ENCODE measurements around the gene PRSS36. TPM values are rescaled to one million over a fixed set of nuclear protein-coding genes. Genes with fewer than 3 reads are reported as not detected.
"Not testable (repeated sequence)": the region's sequence is repeated elsewhere in the genome, so short reads cannot be mapped to it uniquely, and the experiment has no call there.

The PRSS36 gene
- total RNA-seq, 1 experiment from 2014 or later = not detected

- Histone ChIP-seq H3K4me3 (ENCODE audit: low read length) (peak within 1 kb of the TSS; percentile 91), H3K36me3 (ENCODE audit: insufficient read depth, low read length) (peaks cover 37% of the 10 kb centered on the region), H3K9me3 (ENCODE audit: low read length) (no peaks in the 10 kb centered on the region), H3K9ac (ENCODE audit: low read length) (peak within 1 kb of the TSS; percentile 99), H4K20me1 (ENCODE audit: insufficient read depth, low read depth, low read length) (peaks cover 36% of the 10 kb centered on the region), H2AFZ (ENCODE audit: low read length) (peak within 1 kb of the TSS; percentile 93), H3K4me2 (ENCODE audit: low read depth, low read length, poor library complexity, severe bottlenecking) (peak within 1 kb of the TSS; percentile 94), H3K79me2 (ENCODE audit: low read length) (peaks cover 50% of the 10 kb centered on the region), H3K9me2 (replicated peaks; ENCODE audit: insufficient read depth, low read length) (no peaks in the 10 kb centered on the region), H3K27me3 (ENCODE audit: low read length) (no peaks in the 10 kb centered on the region), H3K4me1 (ENCODE audit: low read length) (peaks cover 28% of the 10 kb centered on the region), H3K27ac (ENCODE audit: low read length) (peak within 1 kb of the TSS; percentile 81)
- peak; percentile 96 for DNase-seq
Observed at GRCh38 chr16:31179747-31180459, 30.0 kb upstream of the PRSS36 start, which contains the start of gene FUS. Gene FUS, plus strand, starts transcription at chr16:31180139. Its CDS starts 76 bp downstream, at chr16:31180215.

GRCh38 chr16:31179219-31179746 lies 29.4 kb upstream of the PRSS36 start:
- H3K9me3 ChIP-seq (ENCODE audit: low read length) = no peaks in the 10 kb centered on the region
- no peaks in the 10 kb centered on the region for H3K9me2 ChIP-seq (replicated peaks; ENCODE audit: insufficient read depth, low read length)
- peak overlapping the region; percentile 81 for H3K27ac ChIP-seq (ENCODE audit: low read length)
- peak overlapping the region; percentile 91 for H3K4me3 ChIP-seq (ENCODE audit: low read length)
- peak overlapping the region; percentile 99 for H3K9ac ChIP-seq (ENCODE audit: low read length)
- H3K4me1 ChIP-seq (ENCODE audit: low read length) = peaks cover 28% of the 10 kb centered on the region
- peak overlapping the region; percentile 93 for H2AFZ ChIP-seq (ENCODE audit: low read length)
- H4K20me1 ChIP-seq (ENCODE audit: insufficient read depth, low read depth, low read length) = peaks cover 36% of the 10 kb centered on the region
- no peak for DNase-seq
- H3K36me3 ChIP-seq (ENCODE audit: insufficient read depth, low read length) = peaks cover 33% of the 10 kb centered on the region
- peaks cover 50% of the 10 kb centered on the region for H3K79me2 ChIP-seq (ENCODE audit: low read length)
- H3K4me2 ChIP-seq (ENCODE audit: low read depth, low read length, poor library complexity, severe bottlenecking) = peak overlapping the region; percentile 94
- no peaks in the 10 kb centered on the region for H3K27me3 ChIP-seq (ENCODE audit: low read length)

GRCh38 chr16:31177136-31177535 lies 27.3 kb upstream of the PRSS36 start:
- H2AFZ ChIP-seq (ENCODE audit: low read length) = no peak overlapping the region
- peaks cover 22% of the 10 kb centered on the region for H3K4me1 ChIP-seq (ENCODE audit: low read length)
- peak; percentile 39 for DNase-seq
- H3K27ac ChIP-seq (ENCODE audit: low read length) = no peak overlapping the region
- no peaks in the 10 kb centered on the region for H3K9me3 ChIP-seq (ENCODE audit: low read length)
- H3K4me2 ChIP-seq (ENCODE audit: low read depth, low read length, poor library complexity, severe bottlenecking) = no peak overlapping the region
- no peak overlapping the region for H3K4me3 ChIP-seq (ENCODE audit: low read length)
- peaks cover 30% of the 10 kb centered on the region for H3K79me2 ChIP-seq (ENCODE audit: low read length)
- H3K9me2 ChIP-seq (replicated peaks; ENCODE audit: insufficient read depth, low read length) = no peaks in the 10 kb centered on the region
- H3K27me3 ChIP-seq (ENCODE audit: low read length) = no peaks in the 10 kb centered on the region
- peaks cover 14% of the 10 kb centered on the region for H3K36me3 ChIP-seq (ENCODE audit: insufficient read depth, low read length)
- no peak overlapping the region for H3K9ac ChIP-seq (ENCODE audit: low read length)
- H4K20me1 ChIP-seq (ENCODE audit: insufficient read depth, low read depth, low read length) = peaks cover 15% of the 10 kb centered on the region

- peak; percentile 32 for DNase-seq
- not testable (repeated sequence) for H4K20me1 ChIP-seq (ENCODE audit: insufficient read depth, low read depth, low read length); H3K4me2 ChIP-seq (ENCODE audit: low read depth, low read length, poor library complexity, severe bottlenecking); H3K36me3 ChIP-seq (ENCODE audit: insufficient read depth, low read length); H3K9ac ChIP-seq (ENCODE audit: low read length); H3K79me2 ChIP-seq (ENCODE audit: low read length); H3K27me3 ChIP-seq (ENCODE audit: low read length); H3K27ac ChIP-seq (ENCODE audit: low read length); H2AFZ ChIP-seq (ENCODE audit: low read length); H3K9me2 ChIP-seq (replicated peaks; ENCODE audit: insufficient read depth, low read length); H3K4me1 ChIP-seq (ENCODE audit: low read length); H3K4me3 ChIP-seq (ENCODE audit: low read length); H3K9me3 ChIP-seq (ENCODE audit: low read length)
Observed at GRCh38 chr16:31170048-31170447, 20.2 kb upstream of the PRSS36 start.

GRCh38 chr16:31168848-31169247 lies 19.0 kb upstream of the PRSS36 start:
- H2AFZ ChIP-seq (ENCODE audit: low read length) = no peak overlapping the region
- peak; percentile 22 for DNase-seq
- no peak overlapping the region for H3K4me2 ChIP-seq (ENCODE audit: low read depth, low read length, poor library complexity, severe bottlenecking)
- H3K4me1 ChIP-seq (ENCODE audit: low read length) = no peaks in the 10 kb centered on the region
- H3K27me3 ChIP-seq (ENCODE audit: low read length) = no peaks in the 10 kb centered on the region
- no peaks in the 10 kb centered on the region for H3K9me2 ChIP-seq (replicated peaks; ENCODE audit: insufficient read depth, low read length)
- no peak overlapping the region for H3K27ac ChIP-seq (ENCODE audit: low read length)
- H3K9ac ChIP-seq (ENCODE audit: low read length) = no peak overlapping the region
- H3K9me3 ChIP-seq (ENCODE audit: low read length) = no peaks in the 10 kb centered on the region
- no peaks in the 10 kb centered on the region for H4K20me1 ChIP-seq (ENCODE audit: insufficient read depth, low read depth, low read length)
- H3K4me3 ChIP-seq (ENCODE audit: low read length) = no peak overlapping the region
- no peaks in the 10 kb centered on the region for H3K79me2 ChIP-seq (ENCODE audit: low read length)
- H3K36me3 ChIP-seq (ENCODE audit: insufficient read depth, low read length) = no peaks in the 10 kb centered on the region

- no peaks in the 10 kb centered on the region for H3K79me2 ChIP-seq (ENCODE audit: low read length)
- no peaks in the 10 kb centered on the region for H4K20me1 ChIP-seq (ENCODE audit: insufficient read depth, low read depth, low read length)
- no peak overlapping the region for H2AFZ ChIP-seq (ENCODE audit: low read length)
- H3K27ac ChIP-seq (ENCODE audit: low read length) = no peak overlapping the region
- no peak overlapping the region for H3K9ac ChIP-seq (ENCODE audit: low read length)
- no peak overlapping the region for H3K4me3 ChIP-seq (ENCODE audit: low read length)
- H3K9me2 ChIP-seq (replicated peaks; ENCODE audit: insufficient read depth, low read length) = no peaks in the 10 kb centered on the region
- H3K4me1 ChIP-seq (ENCODE audit: low read length) = no peaks in the 10 kb centered on the region
- no peaks in the 10 kb centered on the region for H3K27me3 ChIP-seq (ENCODE audit: low read length)
- H3K36me3 ChIP-seq (ENCODE audit: insufficient read depth, low read length) = no peaks in the 10 kb centered on the region
- H3K9me3 ChIP-seq (ENCODE audit: low read length) = no peaks in the 10 kb centered on the region
- peak; percentile 10 for DNase-seq
- no peak overlapping the region for H3K4me2 ChIP-seq (ENCODE audit: low read depth, low read length, poor library complexity, severe bottlenecking)
Observed at GRCh38 chr16:31167315-31167714, 17.4 kb upstream of the PRSS36 start.

- no peak for DNase-seq
- Histone ChIP-seq H3K4me3 (ENCODE audit: low read length) (no peak overlapping the region), H3K4me2 (ENCODE audit: low read depth, low read length, poor library complexity, severe bottlenecking) (no peak overlapping the region), H3K9me3 (ENCODE audit: low read length) (no peaks in the 10 kb centered on the region), H3K27me3 (ENCODE audit: low read length) (no peaks in the 10 kb centered on the region), H3K36me3 (ENCODE audit: insufficient read depth, low read length) (no peaks in the 10 kb centered on the region), H3K79me2 (ENCODE audit: low read length) (no peaks in the 10 kb centered on the region), H4K20me1 (ENCODE audit: insufficient read depth, low read depth, low read length) (no peaks in the 10 kb centered on the region), H3K9me2 (replicated peaks; ENCODE audit: insufficient read depth, low read length) (no peaks in the 10 kb centered on the region), H3K4me1 (ENCODE audit: low read length) (no peaks in the 10 kb centered on the region), H2AFZ (ENCODE audit: low read length) (no peak overlapping the region), H3K9ac (ENCODE audit: low read length) (no peak overlapping the region), H3K27ac (ENCODE audit: low read length) (no peak overlapping the region)
Observed at GRCh38 chr16:31157136-31157535, 7.3 kb upstream of the PRSS36 start.

GRCh38 chr16:31150976-31151375 lies 1.1 kb upstream of the PRSS36 start:
- H4K20me1 ChIP-seq (ENCODE audit: insufficient read depth, low read depth, low read length); H3K4me1 ChIP-seq (ENCODE audit: low read length); H3K9me3 ChIP-seq (ENCODE audit: low read length); H3K9me2 ChIP-seq (replicated peaks; ENCODE audit: insufficient read depth, low read length); H3K4me3 ChIP-seq (ENCODE audit: low read length); H3K36me3 ChIP-seq (ENCODE audit: insufficient read depth, low read length); H2AFZ ChIP-seq (ENCODE audit: low read length); H3K79me2 ChIP-seq (ENCODE audit: low read length); DNase-seq; H3K27ac ChIP-seq (ENCODE audit: low read length); H3K9ac ChIP-seq (ENCODE audit: low read length); H3K4me2 ChIP-seq (ENCODE audit: low read depth, low read length, poor library complexity, severe bottlenecking); H3K27me3 ChIP-seq (ENCODE audit: low read length): not testable (repeated sequence)
